Measurements from ENCODE around the gene CYP19A1. TPM values are rescaled to one million over a fixed set of nuclear protein-coding genes. Genes with fewer than 3 reads are reported as not detected.

CYP19A1 gene
- total RNA-seq, 2 experiments from 2014 or later, result not detected

- Mint-ChIP-seq H3K4me1 (ENCODE audit: low read depth) (peaks cover 6% of the 10 kb centered on the region), H3K4me3 (no peak overlapping the region), H3K9me3 (no peaks in the 10 kb centered on the region), H3K27me3 (peaks cover 6% of the 10 kb centered on the region), H3K27ac (no peak overlapping the region), H3K36me3 (ENCODE audit: low read depth) (no peaks in the 10 kb centered on the region)
- DNase-seq, result no peak
- no peak for ATAC-seq
- ChIA-PET POLR2A (no interaction called here), CTCF (no interaction called here)
- intact Hi-C loops (cut with micrococcal nuclease), result no loop called here
- TF ChIP-seq CTCF (IDR thresholded peaks at IDR 0.05), result no peak
Observed at GRCh38 chr15:51245628-51246027, 92.8 kb downstream of the CYP19A1 start.

- no peaks in the 10 kb centered on the region for H3K9me3 Mint-ChIP-seq
- TF ChIP-seq CTCF (IDR thresholded peaks at IDR 0.05), result no peak
Observed at GRCh38 chr15:51244423-51244869, 94.0 kb downstream of the CYP19A1 start.

GRCh38 chr15:51243774-51244173, 94.6 kb downstream of the CYP19A1 start:
- H3K9me3 Mint-ChIP-seq, result no peaks in the 10 kb centered on the region
- ATAC-seq (peak; percentile 69), DNase-seq (no peak)
- ChIA-PET CTCF (interaction anchor here (1.6 kb wide), 1 partner anchor 13 kb away, joined by 3 read pairs; no protein-coding TSS in a partner anchor), POLR2A (interaction anchor here (1.1 kb wide), 1 partner anchor 13 kb away, joined by 4 read pairs; no protein-coding TSS in a partner anchor)
- H3K27me3 Mint-ChIP-seq, result peaks cover 5% of the 10 kb centered on the region
- H3K4me1 Mint-ChIP-seq (ENCODE audit: low read depth), result peaks cover 6% of the 10 kb centered on the region
- H3K4me3 Mint-ChIP-seq, result no peak overlapping the region
- H3K27ac Mint-ChIP-seq, result no peak overlapping the region
- no peak for TF ChIP-seq CTCF (IDR thresholded peaks at IDR 0.05)
- intact Hi-C loops (cut with micrococcal nuclease), result no loop called here
- no peaks in the 10 kb centered on the region for H3K36me3 Mint-ChIP-seq (ENCODE audit: low read depth)

More at GRCh38 chr15:51244423-51244869, 94.0 kb downstream of the CYP19A1 start:
- H3K36me3 Mint-ChIP-seq (ENCODE audit: low read depth), result no peaks in the 10 kb centered on the region
- H3K27me3 Mint-ChIP-seq, result peaks cover 7% of the 10 kb centered on the region
- H3K4me3 Mint-ChIP-seq, result no peak overlapping the region
- peaks cover 6% of the 10 kb centered on the region for H3K4me1 Mint-ChIP-seq (ENCODE audit: low read depth)
- intact Hi-C loops (cut with micrococcal nuclease), result no loop called here
- ChIA-PET POLR2A (no interaction called here), CTCF (interaction anchor here (1.6 kb wide), 1 partner anchor 12 kb away, joined by 3 read pairs; no protein-coding TSS in a partner anchor)
- DNase-seq, result no peak
- no peak overlapping the region for H3K27ac Mint-ChIP-seq
- ATAC-seq, result no peak

- no peak for ATAC-seq
- Mint-ChIP-seq H3K4me3 (no peak overlapping the region), H3K27me3 (peaks cover 5% of the 10 kb centered on the region), H3K27ac (no peak overlapping the region), H3K4me1 (ENCODE audit: low read depth) (peaks cover 6% of the 10 kb centered on the region), H3K36me3 (ENCODE audit: low read depth) (no peaks in the 10 kb centered on the region), H3K9me3 (no peaks in the 10 kb centered on the region)
- CTCF ChIA-PET, result interaction anchor here (1.2 to 1.3 kb wide), 2 partner anchors 10 to 77 kb away, joined by 3 read pairs; no protein-coding TSS in a partner anchor
- TF ChIP-seq CTCF (IDR thresholded peaks at IDR 0.05), result no peak
- intact Hi-C loops (cut with micrococcal nuclease), result no loop called here
- POLR2A ChIA-PET, result no interaction called here
- DNase-seq, result no peak
Observed at GRCh38 chr15:51240066-51240465, 98.3 kb downstream of the CYP19A1 start.

GRCh38 chr15:51237816-51238215, 100.6 kb downstream of the CYP19A1 start:
- TF ChIP-seq CTCF (IDR thresholded peaks at IDR 0.05), result no peak
- DNase-seq (no peak), ATAC-seq (no peak)
- Mint-ChIP-seq H3K4me3 (no peak overlapping the region), H3K4me1 (ENCODE audit: low read depth) (no peaks in the 10 kb centered on the region), H3K27ac (no peak overlapping the region), H3K27me3 (peaks cover 8% of the 10 kb centered on the region), H3K9me3 (no peaks in the 10 kb centered on the region), H3K36me3 (ENCODE audit: low read depth) (no peaks in the 10 kb centered on the region)
- intact Hi-C loops (cut with micrococcal nuclease), result no loop called here
- POLR2A ChIA-PET, result no interaction called here
- CTCF ChIA-PET, result interaction anchor here (1.0 kb wide), 1 partner anchor 106 kb away, joined by 3 read pairs; no protein-coding TSS in a partner anchor

All from activated CD8-positive, alpha-beta T cell treated with anti-CD3 and anti-CD28 coated beads for 36 hours (primary cell).